ENCODE results near the gene THOP1. TPM values are rescaled to one million over a fixed set of nuclear protein-coding genes. Genes with fewer than 3 reads are reported as not detected.
A peak's percentile ranks its signal among the peaks of the same experiment; 100 is the strongest.

Gene THOP1
- total and polyA plus RNA-seq, 11 donors: 36.8 to 114 (median 44.3) TPM

DNA sequence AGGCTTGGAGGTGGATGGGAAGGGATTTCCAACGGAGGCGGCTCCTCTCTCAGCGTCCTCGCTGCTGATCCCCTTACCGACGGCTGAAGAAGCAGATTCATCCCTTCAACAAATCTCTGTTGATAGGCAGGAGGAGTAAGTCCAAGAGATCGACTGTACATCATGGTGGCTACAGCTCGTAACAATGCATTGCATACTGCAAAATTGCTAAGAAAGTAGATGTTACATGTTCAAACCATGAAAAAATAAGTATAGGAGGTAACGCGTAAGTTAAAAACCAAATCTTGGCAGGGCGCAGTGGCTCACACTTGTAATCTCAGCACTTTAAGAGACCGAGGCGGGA lies 45.0 kb upstream of the THOP1 start:
- intact Hi-C loops (cut with DNase I): loop anchor here in 1 of 10 donors (5.0 kb wide), 1 partner anchor 88 kb away; no protein-coding TSS in a partner anchor
- Histone ChIP-seq H3K27me3 (no peaks in the 10 kb centered on the region), H3K9me3 (peaks cover 0 to 4% (median 0%) of the 10 kb centered on the region in 12 donors), H3K4me1 (peaks cover 0 to 18% (median 9%) of the 10 kb centered on the region in 12 donors), H3K4me3 (peak overlapping the region in 4 of 12 donors; percentile 89 to 99 (median 90)), H3K27ac (no peak overlapping the region), H3K36me3 (peaks cover 0 to 18% (median 10%) of the 10 kb centered on the region in 9 donors)
- ATAC-seq (no peak), DNase-seq (no peak)
- 43 to 46% (median 44%) methylated on average over 13 of the region's 13 CpGs for WGBS, 4 donors
- TF ChIP-seq, protein P1, sequence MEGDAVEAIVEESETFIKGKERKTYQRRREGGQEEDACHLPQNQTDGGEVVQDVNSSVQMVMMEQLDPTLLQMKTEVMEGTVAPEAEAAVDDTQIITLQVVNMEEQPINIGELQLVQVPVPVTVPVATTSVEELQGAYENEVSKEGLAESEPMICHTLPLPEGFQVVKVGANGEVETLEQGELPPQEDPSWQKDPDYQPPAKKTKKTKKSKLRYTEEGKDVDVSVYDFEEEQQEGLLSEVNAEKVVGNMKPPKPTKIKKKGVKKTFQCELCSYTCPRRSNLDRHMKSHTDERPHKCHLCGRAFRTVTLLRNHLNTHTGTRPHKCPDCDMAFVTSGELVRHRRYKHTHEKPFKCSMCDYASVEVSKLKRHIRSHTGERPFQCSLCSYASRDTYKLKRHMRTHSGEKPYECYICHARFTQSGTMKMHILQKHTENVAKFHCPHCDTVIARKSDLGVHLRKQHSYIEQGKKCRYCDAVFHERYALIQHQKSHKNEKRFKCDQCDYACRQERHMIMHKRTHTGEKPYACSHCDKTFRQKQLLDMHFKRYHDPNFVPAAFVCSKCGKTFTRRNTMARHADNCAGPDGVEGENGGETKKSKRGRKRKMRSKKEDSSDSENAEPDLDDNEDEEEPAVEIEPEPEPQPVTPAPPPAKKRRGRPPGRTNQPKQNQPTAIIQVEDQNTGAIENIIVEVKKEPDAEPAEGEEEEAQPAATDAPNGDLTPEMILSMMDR (IDR thresholded peaks at IDR 0.05): no peak
- TF ChIP-seq POLR2A (IDR thresholded peaks at IDR 0.05): no peak

DNA sequence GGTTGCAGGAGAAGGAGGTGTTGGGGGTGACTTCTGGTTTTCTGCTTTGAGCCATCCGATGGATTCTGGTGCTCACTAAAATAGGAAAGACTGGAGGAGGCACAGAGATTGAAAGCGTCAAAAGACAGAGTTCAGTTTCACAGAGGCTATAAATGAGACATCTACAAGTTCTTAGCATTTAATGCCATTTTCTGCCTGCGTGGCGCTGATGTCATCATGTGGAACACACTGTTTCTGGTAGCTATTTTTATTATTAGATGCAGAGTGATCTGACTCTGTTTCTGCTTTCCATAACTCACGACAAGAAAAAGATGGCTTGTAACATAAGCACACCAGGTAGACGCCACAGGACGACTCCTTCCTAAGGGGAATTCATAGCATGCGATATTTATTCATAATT lies 42.2 kb upstream of the THOP1 start:
- Histone ChIP-seq H3K36me3 (no peaks in the 10 kb centered on the region), H3K9me3 (no peaks in the 10 kb centered on the region), H3K27ac (no peak overlapping the region), H3K4me1 (peaks cover 0 to 15% (median 9%) of the 10 kb centered on the region in 12 donors), H3K4me3 (no peak overlapping the region), H3K27me3 (no peaks in the 10 kb centered on the region)
- intact Hi-C loops (cut with DNase I): loop anchor here in 1 of 10 donors (5.0 kb wide), 1 partner anchor 91 kb away; no protein-coding TSS in a partner anchor
- TF ChIP-seq, protein P1 (IDR thresholded peaks at IDR 0.05): no peak
- DNase-seq (no peak), ATAC-seq (no peak)
- WGBS, 4 donors: 70 to 83% (median 73%) methylated on average over 8 of the region's 8 CpGs

DNA sequence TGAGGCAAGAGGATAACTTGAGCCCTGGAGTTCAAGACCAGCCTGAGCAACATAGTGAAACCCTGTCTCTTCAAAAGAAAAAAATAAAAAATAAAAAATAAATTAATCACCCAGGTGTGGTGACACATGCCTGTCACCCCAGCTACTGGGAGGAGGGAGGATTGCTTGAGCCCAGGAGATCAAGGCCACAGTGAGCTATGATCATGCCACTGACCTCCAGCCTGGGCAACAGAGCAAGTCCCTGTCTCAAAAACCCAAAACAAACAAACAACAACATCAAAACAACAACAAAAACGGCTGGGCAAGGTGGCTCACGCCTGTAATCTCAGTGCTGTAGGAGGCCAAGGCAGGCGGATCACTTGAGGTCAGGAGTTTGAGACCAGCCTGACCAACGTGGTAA lies 41.2 kb upstream of the THOP1 start:
- no peak overlapping the region for H3K27ac ChIP-seq

DNA sequence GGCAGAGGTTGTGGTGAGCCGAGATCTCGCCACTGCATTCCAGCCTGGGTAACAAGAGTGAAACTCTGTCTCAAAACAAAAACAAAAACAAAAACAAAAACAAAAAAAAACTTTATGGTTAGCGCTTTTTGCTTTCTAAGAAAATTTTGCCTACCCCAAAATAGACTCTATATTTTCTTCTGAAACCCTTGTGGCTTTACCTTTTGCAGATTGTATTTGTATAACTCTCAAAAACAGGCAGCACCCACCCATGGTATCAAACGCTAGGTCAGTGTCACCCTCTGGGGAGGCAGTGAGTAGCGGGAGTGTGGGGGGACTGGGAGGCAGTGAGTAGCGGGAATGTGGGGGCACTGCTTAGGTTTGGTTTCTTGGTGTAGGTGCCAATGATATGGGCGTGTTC lies 38.0 kb upstream of the THOP1 start:
- no peak overlapping the region for H3K4me3 ChIP-seq
- intact Hi-C loops (cut with DNase I): loop anchor here in 3 of 10 donors (5.0 kb wide), 1 partner anchor 85 kb away; no protein-coding TSS in a partner anchor
- 82 to 90% (median 85%) methylated on average over 7 of the region's 7 CpGs for WGBS, 4 donors
- no peaks in the 10 kb centered on the region for H3K27me3 ChIP-seq
- H3K27ac ChIP-seq: no peak overlapping the region
- peaks cover 0 to 6% (median 2%) of the 10 kb centered on the region in 12 donors for H3K4me1 ChIP-seq
- ATAC-seq (no peak), DNase-seq (no peak)
- H3K36me3 ChIP-seq: no peaks in the 10 kb centered on the region
- no peaks in the 10 kb centered on the region for H3K9me3 ChIP-seq
- TF ChIP-seq POLR2A (IDR thresholded peaks at IDR 0.05): no peak
- TF ChIP-seq, protein P1 (IDR thresholded peaks at IDR 0.05): no peak

More for the DNA sequence above, 41.2 kb upstream of the THOP1 start:
- H3K36me3 ChIP-seq: no peaks in the 10 kb centered on the region
- 24 to 38% (median 30%) methylated on average over 4 of the region's 4 CpGs for WGBS, 4 donors
- H3K9me3 ChIP-seq: no peaks in the 10 kb centered on the region
- H3K4me3 ChIP-seq: no peak overlapping the region
- peaks cover 0 to 8% (median 4%) of the 10 kb centered on the region in 12 donors for H3K4me1 ChIP-seq
- TF ChIP-seq POLR2A (IDR thresholded peaks at IDR 0.05): no peak
- TF ChIP-seq, protein P1 (IDR thresholded peaks at IDR 0.05): no peak
- intact Hi-C loops (cut with DNase I): loop anchor here in 1 of 10 donors (5.0 kb wide), 1 partner anchor 92 kb away; no protein-coding TSS in a partner anchor
- ATAC-seq (no peak), DNase-seq (no peak)
- no peaks in the 10 kb centered on the region for H3K27me3 ChIP-seq

Measured in heart left ventricle (tissue), 16 donors.